ENCODE data around the gene RPTOR. TPM values are rescaled to one million over a fixed set of nuclear protein-coding genes. Genes with fewer than 3 reads are reported as not detected.

The RPTOR gene
- polyA plus RNA-seq, 1 donor from 2014 or later = 8.0 TPM

DNA sequence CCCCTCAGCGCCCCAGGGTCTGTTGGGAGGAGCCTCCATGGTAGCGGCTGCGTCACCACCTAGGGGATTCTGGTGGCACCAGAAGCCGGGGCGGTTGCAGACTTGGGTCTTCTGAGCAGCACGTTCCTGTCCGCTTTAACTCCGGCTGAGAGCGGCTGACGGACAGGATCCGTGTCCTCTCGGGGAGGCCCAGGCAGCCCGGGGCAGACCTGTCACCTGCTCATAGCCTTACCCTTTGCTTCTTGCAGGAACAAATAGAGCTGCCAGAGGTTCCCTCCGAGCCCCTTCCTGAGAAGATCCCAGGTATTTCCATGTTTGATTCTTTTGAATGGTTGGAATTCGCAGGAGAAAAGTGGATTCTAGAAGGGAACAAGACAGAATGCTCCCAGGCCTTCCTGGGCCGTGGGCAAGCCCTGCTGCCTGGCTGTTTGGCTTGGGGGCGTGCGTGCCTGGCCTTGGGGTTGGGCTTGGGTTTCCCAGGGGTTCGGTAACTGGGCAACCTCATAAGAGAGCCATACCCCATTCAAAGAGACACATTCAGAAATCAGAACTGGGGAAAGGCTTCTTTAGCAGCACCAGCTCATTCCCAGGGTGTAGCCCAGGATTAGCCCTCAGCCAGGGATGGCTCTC lies 453.6 kb downstream of the RPTOR start:
- H3K79me2 ChIP-seq (replicated peaks; ENCODE audit: insufficient read depth, low read length) = no peaks in the 10 kb centered on the region
- H4K20me1 ChIP-seq (ENCODE audit: insufficient read depth) = no peaks in the 10 kb centered on the region
- no peak overlapping the region for H3K27ac ChIP-seq (ENCODE audit: low read length)
- no peaks in the 10 kb centered on the region for H3F3A ChIP-seq (ENCODE audit: insufficient read depth, low read length, poor library complexity, severe bottlenecking)
- no peak overlapping the region for H3K4me2 ChIP-seq (ENCODE audit: low read length)
- no peaks in the 10 kb centered on the region for H3K27me3 ChIP-seq (ENCODE audit: insufficient read depth, low read depth, low read length)
- TF ChIP-seq EP300 (conservative IDR thresholded peaks at IDR 0.05; ENCODE audit: poor library complexity, severe bottlenecking) = no peak
- H3K9me3 ChIP-seq (ENCODE audit: low read length) = no peaks in the 10 kb centered on the region
- no peak overlapping the region for H2AFZ ChIP-seq (ENCODE audit: low read depth, low read length)
- H3K9me2 ChIP-seq (ENCODE audit: insufficient read depth, low read length) = no peaks in the 10 kb centered on the region
- no peak overlapping the region for H3K9ac ChIP-seq (ENCODE audit: low read length)
- no peaks in the 10 kb centered on the region for H3K36me3 ChIP-seq (ENCODE audit: insufficient read depth, low read length)
- H3K4me3 ChIP-seq (ENCODE audit: low read length) = no peak overlapping the region

DNA sequence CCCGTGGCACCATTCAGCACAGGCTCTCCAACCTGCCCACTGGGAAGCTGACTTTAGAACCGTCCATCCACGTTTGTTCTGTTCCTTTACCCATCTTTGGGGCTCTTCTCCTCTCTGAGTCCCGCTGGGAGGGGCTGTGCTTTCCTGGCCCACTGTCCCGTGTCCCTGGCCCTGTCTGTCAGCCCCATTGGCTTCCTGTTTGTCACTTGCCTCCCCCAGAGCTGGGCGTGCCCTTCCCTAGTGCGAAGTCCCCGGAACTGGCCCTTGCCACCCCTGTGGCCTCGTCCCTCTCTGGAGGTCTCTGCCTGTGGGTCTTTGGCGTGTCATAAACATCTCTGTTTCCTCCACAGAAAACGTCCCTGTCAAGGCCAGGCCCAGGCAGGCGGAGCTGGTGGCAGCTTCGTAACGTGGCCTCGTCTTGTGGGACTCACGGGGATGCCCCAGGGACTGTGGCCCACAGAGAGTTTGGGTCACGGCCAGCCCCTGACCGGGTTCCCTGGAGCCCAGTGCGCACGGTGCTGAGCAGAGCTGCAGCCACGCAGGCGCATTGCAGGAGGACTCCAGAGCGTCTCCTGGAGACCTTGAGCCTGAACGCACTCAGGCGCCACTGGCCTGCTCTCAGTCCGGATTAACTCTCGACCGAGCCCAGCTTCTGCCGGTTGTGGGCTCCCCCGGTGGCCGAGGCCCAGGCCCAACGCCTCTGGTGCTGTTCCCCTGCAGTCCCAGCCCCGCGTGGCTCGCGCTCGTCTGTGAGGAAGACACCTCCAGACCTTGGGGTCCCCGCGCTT lies 454.3 kb downstream of the RPTOR start:
- TF ChIP-seq EP300 (conservative IDR thresholded peaks at IDR 0.05; ENCODE audit: poor library complexity, severe bottlenecking) (no peak), SMC3 (conservative IDR thresholded peaks at IDR 0.05; ENCODE audit: poor library complexity) (no peak), RAD21 (conservative IDR thresholded peaks at IDR 0.05) (no peak), TAF1 (IDR thresholded peaks at IDR 0.05; ENCODE audit: low read depth) (no peak), EZH2 (IDR thresholded peaks at IDR 0.05; ENCODE audit: borderline replicate concordance, insufficient read depth, low read length, poor library complexity, severe bottlenecking) (no peak), MXI1 (conservative IDR thresholded peaks at IDR 0.05; ENCODE audit: poor library complexity, severe bottlenecking) (no peak), POLR2AphosphoS5 (IDR thresholded peaks at IDR 0.05) (no peak)
- TF ChIP-seq, protein P1, sequence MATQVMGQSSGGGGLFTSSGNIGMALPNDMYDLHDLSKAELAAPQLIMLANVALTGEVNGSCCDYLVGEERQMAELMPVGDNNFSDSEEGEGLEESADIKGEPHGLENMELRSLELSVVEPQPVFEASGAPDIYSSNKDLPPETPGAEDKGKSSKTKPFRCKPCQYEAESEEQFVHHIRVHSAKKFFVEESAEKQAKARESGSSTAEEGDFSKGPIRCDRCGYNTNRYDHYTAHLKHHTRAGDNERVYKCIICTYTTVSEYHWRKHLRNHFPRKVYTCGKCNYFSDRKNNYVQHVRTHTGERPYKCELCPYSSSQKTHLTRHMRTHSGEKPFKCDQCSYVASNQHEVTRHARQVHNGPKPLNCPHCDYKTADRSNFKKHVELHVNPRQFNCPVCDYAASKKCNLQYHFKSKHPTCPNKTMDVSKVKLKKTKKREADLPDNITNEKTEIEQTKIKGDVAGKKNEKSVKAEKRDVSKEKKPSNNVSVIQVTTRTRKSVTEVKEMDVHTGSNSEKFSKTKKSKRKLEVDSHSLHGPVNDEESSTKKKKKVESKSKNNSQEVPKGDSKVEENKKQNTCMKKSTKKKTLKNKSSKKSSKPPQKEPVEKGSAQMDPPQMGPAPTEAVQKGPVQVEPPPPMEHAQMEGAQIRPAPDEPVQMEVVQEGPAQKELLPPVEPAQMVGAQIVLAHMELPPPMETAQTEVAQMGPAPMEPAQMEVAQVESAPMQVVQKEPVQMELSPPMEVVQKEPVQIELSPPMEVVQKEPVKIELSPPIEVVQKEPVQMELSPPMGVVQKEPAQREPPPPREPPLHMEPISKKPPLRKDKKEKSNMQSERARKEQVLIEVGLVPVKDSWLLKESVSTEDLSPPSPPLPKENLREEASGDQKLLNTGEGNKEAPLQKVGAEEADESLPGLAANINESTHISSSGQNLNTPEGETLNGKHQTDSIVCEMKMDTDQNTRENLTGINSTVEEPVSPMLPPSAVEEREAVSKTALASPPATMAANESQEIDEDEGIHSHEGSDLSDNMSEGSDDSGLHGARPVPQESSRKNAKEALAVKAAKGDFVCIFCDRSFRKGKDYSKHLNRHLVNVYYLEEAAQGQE (IDR thresholded peaks at IDR 0.05; ENCODE audit: borderline replicate concordance) = no peak
- TF ChIP-seq, protein P2, sequence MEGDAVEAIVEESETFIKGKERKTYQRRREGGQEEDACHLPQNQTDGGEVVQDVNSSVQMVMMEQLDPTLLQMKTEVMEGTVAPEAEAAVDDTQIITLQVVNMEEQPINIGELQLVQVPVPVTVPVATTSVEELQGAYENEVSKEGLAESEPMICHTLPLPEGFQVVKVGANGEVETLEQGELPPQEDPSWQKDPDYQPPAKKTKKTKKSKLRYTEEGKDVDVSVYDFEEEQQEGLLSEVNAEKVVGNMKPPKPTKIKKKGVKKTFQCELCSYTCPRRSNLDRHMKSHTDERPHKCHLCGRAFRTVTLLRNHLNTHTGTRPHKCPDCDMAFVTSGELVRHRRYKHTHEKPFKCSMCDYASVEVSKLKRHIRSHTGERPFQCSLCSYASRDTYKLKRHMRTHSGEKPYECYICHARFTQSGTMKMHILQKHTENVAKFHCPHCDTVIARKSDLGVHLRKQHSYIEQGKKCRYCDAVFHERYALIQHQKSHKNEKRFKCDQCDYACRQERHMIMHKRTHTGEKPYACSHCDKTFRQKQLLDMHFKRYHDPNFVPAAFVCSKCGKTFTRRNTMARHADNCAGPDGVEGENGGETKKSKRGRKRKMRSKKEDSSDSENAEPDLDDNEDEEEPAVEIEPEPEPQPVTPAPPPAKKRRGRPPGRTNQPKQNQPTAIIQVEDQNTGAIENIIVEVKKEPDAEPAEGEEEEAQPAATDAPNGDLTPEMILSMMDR (IDR thresholded peaks at IDR 0.05; ENCODE audit: poor library complexity, severe bottlenecking) = no peak
- no peaks in the 10 kb centered on the region for H3K9me3 ChIP-seq (ENCODE audit: low read length)

More for the DNA sequence above, 454.3 kb downstream of the RPTOR start:
- no peak overlapping the region for H3K9ac ChIP-seq (ENCODE audit: low read length)
- H3K4me2 ChIP-seq (ENCODE audit: low read length) = no peak overlapping the region
- H3F3A ChIP-seq (ENCODE audit: insufficient read depth, low read length, poor library complexity, severe bottlenecking) = no peaks in the 10 kb centered on the region
- no peak overlapping the region for H3K4me3 ChIP-seq (ENCODE audit: low read length)
- no peaks in the 10 kb centered on the region for H3K79me2 ChIP-seq (replicated peaks; ENCODE audit: insufficient read depth, low read length)
- H3K27me3 ChIP-seq (ENCODE audit: insufficient read depth, low read depth, low read length) = no peaks in the 10 kb centered on the region
- H4K20me1 ChIP-seq (ENCODE audit: insufficient read depth) = no peaks in the 10 kb centered on the region
- no peaks in the 10 kb centered on the region for H3K36me3 ChIP-seq (ENCODE audit: insufficient read depth, low read length)
- H3K9me2 ChIP-seq (ENCODE audit: insufficient read depth, low read length) = no peaks in the 10 kb centered on the region
- no peak overlapping the region for H3K27ac ChIP-seq (ENCODE audit: low read length)
- no peak overlapping the region for H2AFZ ChIP-seq (ENCODE audit: low read depth, low read length)
